GM21825 (cell line): ENCODE measurements around the gene PHF12.

Source experiments
- ATAC-seq: cut with Tn5 transposase; IDR thresholded peaks from one replicate; pipeline ENCODE4 v1.9.1; 2021; ENCODE audit warnings: mild to moderate bottlenecking, moderate library complexity; ENCODE audit not compliant: unreplicated experiment

PHF12 gene

GRCh38 chr17:28955408-28955807, 4.1 kb upstream of the PHF12 start:
- ATAC-seq = no peak

- ATAC-seq = no peak
Observed at GRCh38 chr17:28954886-28955285, 3.6 kb upstream of the PHF12 start.

- no peak for ATAC-seq
Observed at GRCh38 chr17:28953444-28954118, 2.3 kb upstream of the PHF12 start.

- peak; percentile 60 for ATAC-seq
Observed at GRCh38 chr17:28951991-28952975, 965 bp upstream of the PHF12 start.

- peak; percentile 1 for ATAC-seq
Observed at GRCh38 chr17:28950752-28951427, 428 bp downstream of the PHF12 start.

- no peak for ATAC-seq
Observed at GRCh38 chr17:28950017-28950751, 1.1 kb downstream of the PHF12 start.

GRCh38 chr17:28949185-28950016, 1.9 kb downstream of the PHF12 start:
- ATAC-seq = no peak

- no peak for ATAC-seq
Observed at GRCh38 chr17:28948873-28949184, 2.5 kb downstream of the PHF12 start.

- ATAC-seq = no peak
Observed at GRCh38 chr17:28948342-28948741, 3.0 kb downstream of the PHF12 start.

GRCh38 chr17:28947639-28948038, 3.7 kb downstream of the PHF12 start:
- ATAC-seq = no peak

- no peak for ATAC-seq
Observed at GRCh38 chr17:28946239-28946638, 5.1 kb downstream of the PHF12 start.

- no peak for ATAC-seq
Observed at GRCh38 chr17:28944862-28945741, 6.2 kb downstream of the PHF12 start.

- no peak for ATAC-seq
Observed at GRCh38 chr17:28944343-28944742, 7.0 kb downstream of the PHF12 start.

- ATAC-seq = no peak
Observed at GRCh38 chr17:28942925-28943324, 8.4 kb downstream of the PHF12 start.

GRCh38 chr17:28941251-28941650, 10.1 kb downstream of the PHF12 start:
- no peak for ATAC-seq

- ATAC-seq = no peak
Observed at GRCh38 chr17:28940675-28941074, 10.6 kb downstream of the PHF12 start.

- no peak for ATAC-seq
Observed at GRCh38 chr17:28940142-28940541, 11.2 kb downstream of the PHF12 start.

- no peak for ATAC-seq
Observed at GRCh38 chr17:28938552-28938951, 12.8 kb downstream of the PHF12 start.
